ENCODE data around the gene TRAP1. TPM values are rescaled to one million over a fixed set of nuclear protein-coding genes. Genes with fewer than 3 reads are reported as not detected.
"Not testable (repeated sequence)": the region's sequence is repeated elsewhere in the genome, so short reads cannot be mapped to it uniquely, and the experiment has no call there.

The TRAP1 gene
- polyA plus RNA-seq, 2 of the 4 experiments (the other 2 are of a cell fraction) = 103 to 198 TPM

- ATAC-seq (no peak), DNase-seq (ENCODE audit: low read depth in 1 of 2, low spot score in 1 of 2) (no peak), FAIRE-seq (no peak)
- ChIA-PET POLR2A (no interaction called here), CTCF (interaction anchor here (0.6 to 1.0 kb wide), 2 partner anchors 26 to 31 kb away, joined by 3 read pairs; no protein-coding TSS in a partner anchor)
- no peak overlapping the region for H3K27ac ChIP-seq
- H3K4me1 ChIP-seq = peaks cover 3% of the 10 kb centered on the region; the same call in 1 of the 3 replicates
- no peak for TF ChIP-seq EP300 (IDR thresholded peaks at IDR 0.05)
- no peaks in the 10 kb centered on the region for H3K9me3 ChIP-seq
- WGBS (ENCODE audit: missing lambda C conversion rate) = 76% methylated on average over 3 of the region's 3 CpGs
- H3K4me2 ChIP-seq = no peak overlapping the region
- H3K4me3 ChIP-seq = no peak overlapping the region
Observed at GRCh38 chr16:3659251-3659650, 58.1 kb downstream of the TRAP1 start.

GRCh38 chr16:3656491-3657468, 60.5 kb downstream of the TRAP1 start:
- Histone ChIP-seq H3K27ac (no peak overlapping the region), H3K9me3 (no peaks in the 10 kb centered on the region), H3K4me3 (no peak overlapping the region), H3K4me1 (peaks cover 6% of the 10 kb centered on the region; the same call in 1 of the 3 replicates), H3K4me2 (no peak overlapping the region)
- no peak for TF ChIP-seq HDAC2 (IDR thresholded peaks at IDR 0.05)
- CTCF ChIA-PET = interaction anchor here (1.0 to 3.0 kb wide), 3 partner anchors 8 to 35 kb away, joined by 3 to 11 read pairs (median 4); no protein-coding TSS in a partner anchor
- 81% methylated on average over 29 of the region's 42 CpGs for WGBS (ENCODE audit: missing lambda C conversion rate)
- FAIRE-seq (no peak), ATAC-seq (no peak), DNase-seq (ENCODE audit: low read depth in 1 of 2, low spot score in 1 of 2) (no peak)
- POLR2A ChIA-PET = no interaction called here

GRCh38 chr16:3656160-3656490, 61.2 kb downstream of the TRAP1 start:
- FAIRE-seq; H3K9me3 ChIP-seq; H3K4me1 ChIP-seq; H3K27ac ChIP-seq; ATAC-seq; DNase-seq (ENCODE audit: low read depth in 1 of 2, low spot score in 1 of 2); POLR2A ChIA-PET; H3K4me2 ChIP-seq; H3K4me3 ChIP-seq: not testable (repeated sequence)
- CTCF ChIA-PET = interaction anchor here (1.5 to 3.0 kb wide), 2 partner anchors 8 to 19 kb away, joined by 4 to 11 read pairs; no protein-coding TSS in a partner anchor
- WGBS (ENCODE audit: missing lambda C conversion rate) = 100% methylated on average over 2 of the region's 10 CpGs

- Histone ChIP-seq H3K4me1 (peaks cover 6% of the 10 kb centered on the region; the same call in 1 of the 3 replicates), H3K9me3 (no peaks in the 10 kb centered on the region), H3K4me2 (no peak overlapping the region), H3K4me3 (no peak overlapping the region), H3K27ac (no peak overlapping the region)
- no peak for FAIRE-seq
- no peak for DNase-seq (ENCODE audit: low read depth in 1 of 2, low spot score in 1 of 2)
- 97% methylated on average over 6 of the region's 21 CpGs for WGBS (ENCODE audit: missing lambda C conversion rate)
- peak in 1 of 2 experiments; percentile 11; a peak in 3 of 6 replicates for ATAC-seq
- POLR2A ChIA-PET = no interaction called here
- no peak for TF ChIP-seq ZSCAN20 (CRISPR knock-in tag; IDR thresholded peaks at IDR 0.05)
- TF ChIP-seq SMC3 (IDR thresholded peaks at IDR 0.05) = no peak
- TF ChIP-seq KDM5A (IDR thresholded peaks at IDR 0.05) = no peak
- no peak for TF ChIP-seq HOXA7 (CRISPR knock-in tag; IDR thresholded peaks at IDR 0.05)
- TF ChIP-seq JUNB (IDR thresholded peaks at IDR 0.05) = no peak
- TF ChIP-seq CBX8 (IDR thresholded peaks at IDR 0.05) = no peak
- no peak for TF ChIP-seq NFE2L2 (conservative IDR thresholded peaks at IDR 0.05; ENCODE audit: low read length)
- no peak for TF ChIP-seq NPAS2 (CRISPR knock-in tag; IDR thresholded peaks at IDR 0.05; ENCODE audit: borderline replicate concordance)
- no peak for TF ChIP-seq ZFP36 (IDR thresholded peaks at IDR 0.05; ENCODE audit: borderline replicate concordance, partially characterized antibody)
- no peak for TF ChIP-seq CBX2 (IDR thresholded peaks at IDR 0.05; ENCODE audit: borderline replicate concordance, low read depth)
- CTCF ChIA-PET = interaction anchor here (1.0 to 3.0 kb wide), 8 partner anchors 9 to 598 kb away, joined by 3 to 11 read pairs (median 4); no protein-coding TSS in a partner anchor
Observed at GRCh38 chr16:3655396-3656159, 61.7 kb downstream of the TRAP1 start.

- Histone ChIP-seq H3K27ac (no peak overlapping the region), H3K4me2 (no peak overlapping the region), H3K9me3 (no peaks in the 10 kb centered on the region), H3K4me1 (peaks cover 6% of the 10 kb centered on the region; the same call in 1 of the 3 replicates), H3K4me3 (no peak overlapping the region)
- ATAC-seq = peak in 1 of 2 experiments; percentile 5; a peak in 1 of 6 replicates
- FAIRE-seq = no peak
- CTCF ChIA-PET = interaction anchor here (0.6 to 3.0 kb wide), 10 partner anchors 8 to 599 kb away, joined by 3 to 11 read pairs (median 4); no protein-coding TSS in a partner anchor
- POLR2A ChIA-PET = no interaction called here
- 95% methylated on average over 11 of the region's 12 CpGs for WGBS (ENCODE audit: missing lambda C conversion rate)
- TF ChIP-seq HDAC2 (IDR thresholded peaks at IDR 0.05) = no peak
- TF ChIP-seq ZFP36 (IDR thresholded peaks at IDR 0.05; ENCODE audit: borderline replicate concordance, partially characterized antibody) = no peak
- no peak for TF ChIP-seq SREBF2 (IDR thresholded peaks at IDR 0.05)
- DNase-seq (ENCODE audit: low read depth in 1 of 2, low spot score in 1 of 2) = no peak
Observed at GRCh38 chr16:3655030-3655395, 62.3 kb downstream of the TRAP1 start.

Data from A549 (cell line).